HG02759 (cell line): ENCODE results near the gene RHBDF2.

Source experiments
- ATAC-seq: cut with Tn5 transposase; IDR thresholded peaks from one replicate; pipeline ENCODE4 v1.9.1; 2021; ENCODE audit warnings: mild to moderate bottlenecking, moderate library complexity; ENCODE audit not compliant: unreplicated experiment

RHBDF2 gene

GRCh38 chr17:76502341-76503211 lies 1.4 kb upstream of the RHBDF2 start:
- ATAC-seq: no peak

- ATAC-seq: no peak
Measured at GRCh38 chr17:76501827-76502307, 644 bp upstream of the RHBDF2 start.

- peak; percentile 7 for ATAC-seq
Measured at GRCh38 chr17:76500747-76501017, 541 bp downstream of the RHBDF2 start.

GRCh38 chr17:76500074-76500746 lies 1.0 kb downstream of the RHBDF2 start:
- ATAC-seq: no peak

GRCh38 chr17:76499267-76499667 lies 2.0 kb downstream of the RHBDF2 start:
- ATAC-seq: no peak

- no peak for ATAC-seq
Measured at GRCh38 chr17:76498876-76499251, 2.4 kb downstream of the RHBDF2 start.

GRCh38 chr17:76497979-76498875 lies 3.0 kb downstream of the RHBDF2 start:
- no peak for ATAC-seq

GRCh38 chr17:76497699-76497978 lies 3.6 kb downstream of the RHBDF2 start:
- ATAC-seq: no peak

- ATAC-seq: no peak
Measured at GRCh38 chr17:76496464-76496863, 4.8 kb downstream of the RHBDF2 start.

GRCh38 chr17:76495663-76496400 lies 5.4 kb downstream of the RHBDF2 start:
- no peak for ATAC-seq

GRCh38 chr17:76493505-76494167 lies 7.6 kb downstream of the RHBDF2 start:
- peak; percentile 6 for ATAC-seq

- peak; percentile 32 for ATAC-seq
Measured at GRCh38 chr17:76492989-76493501, 8.2 kb downstream of the RHBDF2 start.

GRCh38 chr17:76492123-76492988 lies 8.9 kb downstream of the RHBDF2 start:
- peak; percentile 60 for ATAC-seq

- no peak for ATAC-seq
Measured at GRCh38 chr17:76491271-76492122, 9.7 kb downstream of the RHBDF2 start.

- ATAC-seq: no peak
Measured at GRCh38 chr17:76490112-76490710, 11.0 kb downstream of the RHBDF2 start.

GRCh38 chr17:76487451-76488192 lies 13.6 kb downstream of the RHBDF2 start:
- no peak for ATAC-seq

- no peak for ATAC-seq
Measured at GRCh38 chr17:76485569-76485968, 15.7 kb downstream of the RHBDF2 start.
